NCI-H526 (cell line): ENCODE measurements around the gene REP15.
"Not testable (repeated sequence)": the region's sequence is repeated elsewhere in the genome, so short reads cannot be mapped to it uniquely, and the experiment has no call there.

Source experiments
- DNase-seq, 2 experiments: peaks; one replicate each; lab custom pipeline; 2025; lab: John Stamatoyannopoulos, UW

Gene REP15

GRCh38 chr12:27696864-27697564, 767 bp downstream of the REP15 start:
- DNase-seq: no peak

GRCh38 chr12:27703720-27704452, 7.6 kb downstream of the REP15 start:
- peak; percentile 54 to 84 for DNase-seq

- no peak for DNase-seq
Measured at GRCh38 chr12:27705263-27705662, 9.0 kb downstream of the REP15 start.

GRCh38 chr12:27707216-27707615, 11.0 kb downstream of the REP15 start:
- DNase-seq: no peak

- no peak for DNase-seq
Measured at GRCh38 chr12:27709212-27709931, 13.1 kb downstream of the REP15 start.

GRCh38 chr12:27709932-27710591, 13.8 kb downstream of the REP15 start:
- peak; percentile 57 to 70 for DNase-seq

GRCh38 chr12:27710592-27711316, 14.5 kb downstream of the REP15 start, which contains the start of gene MRPS35:
TSS of gene MRPS35 (plus strand) at chr12:27710832. CDS start at chr12:27710844, 12 bp downstream.
- peak; percentile 63 to 90 for DNase-seq

- peak in 1 of 2 experiments; percentile 65 for DNase-seq
Measured at GRCh38 chr12:27711317-27711682, 15.1 kb downstream of the REP15 start.

GRCh38 chr12:27711967-27712366, 15.7 kb downstream of the REP15 start:
- no peak for DNase-seq

GRCh38 chr12:27723212-27723611, 27.0 kb downstream of the REP15 start:
- DNase-seq: no peak

GRCh38 chr12:27730097-27730588, 33.9 kb downstream of the REP15 start:
- no peak for DNase-seq

GRCh38 chr12:27732281-27732680, 36.0 kb downstream of the REP15 start:
- peak in 1 of 2 experiments; percentile 33 for DNase-seq

- peak in 1 of 2 experiments; percentile 64 for DNase-seq
Measured at GRCh38 chr12:27733052-27733656, 36.9 kb downstream of the REP15 start.

GRCh38 chr12:27733791-27734190, 37.5 kb downstream of the REP15 start:
- no peak for DNase-seq

- DNase-seq: not testable (repeated sequence)
Measured at GRCh38 chr12:27734321-27734720, 38.1 kb downstream of the REP15 start.

- no peak for DNase-seq
Measured at GRCh38 chr12:27743601-27744000, 47.4 kb downstream of the REP15 start.

GRCh38 chr12:27745734-27746133, 49.5 kb downstream of the REP15 start:
- DNase-seq: not testable (repeated sequence)
